ENCODE results near the gene RFLNA.

GRCh38 chr12:124352839-124353238 lies 57.9 kb downstream of the RFLNA start:
- peak in 1 of 2 donors; percentile 15 for TF ChIP-seq POLR2AphosphoS5 (IDR thresholded peaks at IDR 0.05)
- TF ChIP-seq, protein P1, sequence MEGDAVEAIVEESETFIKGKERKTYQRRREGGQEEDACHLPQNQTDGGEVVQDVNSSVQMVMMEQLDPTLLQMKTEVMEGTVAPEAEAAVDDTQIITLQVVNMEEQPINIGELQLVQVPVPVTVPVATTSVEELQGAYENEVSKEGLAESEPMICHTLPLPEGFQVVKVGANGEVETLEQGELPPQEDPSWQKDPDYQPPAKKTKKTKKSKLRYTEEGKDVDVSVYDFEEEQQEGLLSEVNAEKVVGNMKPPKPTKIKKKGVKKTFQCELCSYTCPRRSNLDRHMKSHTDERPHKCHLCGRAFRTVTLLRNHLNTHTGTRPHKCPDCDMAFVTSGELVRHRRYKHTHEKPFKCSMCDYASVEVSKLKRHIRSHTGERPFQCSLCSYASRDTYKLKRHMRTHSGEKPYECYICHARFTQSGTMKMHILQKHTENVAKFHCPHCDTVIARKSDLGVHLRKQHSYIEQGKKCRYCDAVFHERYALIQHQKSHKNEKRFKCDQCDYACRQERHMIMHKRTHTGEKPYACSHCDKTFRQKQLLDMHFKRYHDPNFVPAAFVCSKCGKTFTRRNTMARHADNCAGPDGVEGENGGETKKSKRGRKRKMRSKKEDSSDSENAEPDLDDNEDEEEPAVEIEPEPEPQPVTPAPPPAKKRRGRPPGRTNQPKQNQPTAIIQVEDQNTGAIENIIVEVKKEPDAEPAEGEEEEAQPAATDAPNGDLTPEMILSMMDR (IDR thresholded peaks at IDR 0.05) = no peak
- no peak for TF ChIP-seq EP300 (IDR thresholded peaks at IDR 0.05)

All from esophagus muscularis mucosa (tissue), 4 donors.